DND-41 (cell line): ENCODE results near the gene SLC25A13.

Source experiments
- ATAC-seq: fragments of 200-7000 bp; cut with Tn5 transposase; 3 replicates; pipeline ENCODE4 v1.9.1; 2021; ENCODE audit warnings: low read depth; ENCODE audit not compliant: insufficient read depth
- DNase-seq: peaks from one replicate; pipeline ENCODE4 v3.0.0-alpha.2; 2020
- H2AFZ ChIP-seq: 2 replicates; pipeline ENCODE4 v1.6.0; 2012; ENCODE audit warnings: low read depth, low read length
- H3K27ac ChIP-seq: 2 replicates; pipeline ENCODE4 v1.5.1; 2012; ENCODE audit warnings: low read length, inconsistent platforms
- H3K27me3 ChIP-seq: fragments of 200-600 bp; sonication (generic); 2 replicates; pipeline ENCODE4 v1.6.0; 2012; ENCODE audit warnings: low read length, mild to moderate bottlenecking, inconsistent platforms; ENCODE audit not compliant: insufficient read depth, poor library complexity
- H3K36me3 ChIP-seq: 2 replicates; pipeline ENCODE4 v1.5.1; 2012; ENCODE audit warnings: low read length, inconsistent platforms; ENCODE audit not compliant: insufficient read depth
- H3K4me1 ChIP-seq: 2 replicates; pipeline ENCODE4 v1.5.1; 2012; ENCODE audit warnings: mild to moderate bottlenecking, low read length; ENCODE audit not compliant: insufficient read depth
- H3K4me2 ChIP-seq: 2 replicates; pipeline ENCODE4 v1.6.0; 2012; ENCODE audit warnings: mild to moderate bottlenecking, moderate library complexity, low read length, inconsistent platforms; ENCODE audit not compliant: insufficient read depth
- H3K4me3 ChIP-seq, 2 experiments: fragments of 200-600 bp in 1 of 2; shearing (Covaris generic) in 1 of 2; 2 replicates each; pipeline ENCODE4 v1.5.1; 2012 to 2016; ENCODE audit warnings: inconsistent platforms in 2 of 2, low read length in 2 of 2, mild to moderate bottlenecking in 2 of 2, low read depth in 1 of 2, moderate library complexity in 1 of 2
- H3K79me2 ChIP-seq: 2 replicates; pipeline ENCODE4 v1.6.0; 2012; ENCODE audit warnings: low read length, inconsistent platforms; ENCODE audit not compliant: insufficient read depth
- H3K9ac ChIP-seq: 2 replicates; pipeline ENCODE4 v1.6.0; 2012; ENCODE audit warnings: low read depth, mild to moderate bottlenecking, inconsistent platforms, low read length, moderate library complexity
- H3K9me3 ChIP-seq: 2 replicates; pipeline ENCODE4 v1.5.1; 2012; ENCODE audit warnings: low read length, moderate library complexity, mild to moderate bottlenecking, inconsistent platforms; ENCODE audit not compliant: insufficient read depth, severe bottlenecking
- H4K20me1 ChIP-seq: 2 replicates; pipeline ENCODE4 v1.6.0; 2012; ENCODE audit warnings: low read length; ENCODE audit not compliant: insufficient read depth
- EZH2 ChIP-seq: IDR thresholded peaks from 3 replicates; pipeline ENCODE4 v1.6.1; 2012; ENCODE audit warnings: borderline replicate concordance, low read depth, mild to moderate bottlenecking, moderate library complexity, low read length, inconsistent platforms; ENCODE audit not compliant: severe bottlenecking
- TF ChIP-seq, protein P1 (sequence below): IDR thresholded peaks from 2 replicates; pipeline ENCODE4 v1.5.1; 2012; ENCODE audit warnings: borderline replicate concordance, low read length, moderate library complexity, mild to moderate bottlenecking; ENCODE audit not compliant: poor library complexity, severe bottlenecking; ENCODE audit errors: extremely low read depth

The SLC25A13 gene

DNA sequence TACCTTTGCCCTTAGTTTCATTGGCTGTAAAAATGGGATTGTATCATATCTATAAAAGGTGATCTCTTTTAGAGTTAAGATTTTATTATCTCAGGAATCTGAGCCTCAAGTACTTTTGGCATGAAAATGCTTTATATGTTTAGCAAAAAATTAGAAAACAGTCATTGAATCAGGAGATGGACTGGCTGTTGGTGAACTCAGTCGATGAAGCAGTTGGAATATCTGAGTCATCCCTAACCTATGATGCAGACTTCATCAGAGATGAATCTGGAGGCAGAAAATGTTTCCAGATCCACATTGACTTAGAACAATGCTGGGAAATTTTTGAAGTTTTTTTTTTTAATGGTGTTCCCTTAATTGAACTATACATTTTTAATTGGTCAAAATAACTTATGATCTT, 228.5 kb downstream of the SLC25A13 start:
- H2AFZ ChIP-seq: no peak overlapping the region
- no peak overlapping the region for H3K27ac ChIP-seq
- no peak overlapping the region for H3K4me3 ChIP-seq
- peaks cover 4% of the 10 kb centered on the region for H3K27me3 ChIP-seq
- no peaks in the 10 kb centered on the region for H3K4me1 ChIP-seq
- no peaks in the 10 kb centered on the region for H3K36me3 ChIP-seq
- no peaks in the 10 kb centered on the region for H3K9me3 ChIP-seq
- no peak overlapping the region for H3K4me2 ChIP-seq
- H4K20me1 ChIP-seq: no peaks in the 10 kb centered on the region
- no peak overlapping the region for H3K9ac ChIP-seq
- ATAC-seq: no peak
- H3K79me2 ChIP-seq: no peaks in the 10 kb centered on the region
- TF ChIP-seq, protein P1, sequence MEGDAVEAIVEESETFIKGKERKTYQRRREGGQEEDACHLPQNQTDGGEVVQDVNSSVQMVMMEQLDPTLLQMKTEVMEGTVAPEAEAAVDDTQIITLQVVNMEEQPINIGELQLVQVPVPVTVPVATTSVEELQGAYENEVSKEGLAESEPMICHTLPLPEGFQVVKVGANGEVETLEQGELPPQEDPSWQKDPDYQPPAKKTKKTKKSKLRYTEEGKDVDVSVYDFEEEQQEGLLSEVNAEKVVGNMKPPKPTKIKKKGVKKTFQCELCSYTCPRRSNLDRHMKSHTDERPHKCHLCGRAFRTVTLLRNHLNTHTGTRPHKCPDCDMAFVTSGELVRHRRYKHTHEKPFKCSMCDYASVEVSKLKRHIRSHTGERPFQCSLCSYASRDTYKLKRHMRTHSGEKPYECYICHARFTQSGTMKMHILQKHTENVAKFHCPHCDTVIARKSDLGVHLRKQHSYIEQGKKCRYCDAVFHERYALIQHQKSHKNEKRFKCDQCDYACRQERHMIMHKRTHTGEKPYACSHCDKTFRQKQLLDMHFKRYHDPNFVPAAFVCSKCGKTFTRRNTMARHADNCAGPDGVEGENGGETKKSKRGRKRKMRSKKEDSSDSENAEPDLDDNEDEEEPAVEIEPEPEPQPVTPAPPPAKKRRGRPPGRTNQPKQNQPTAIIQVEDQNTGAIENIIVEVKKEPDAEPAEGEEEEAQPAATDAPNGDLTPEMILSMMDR: no peak
- no peak for TF ChIP-seq EZH2
- no peak for DNase-seq

GRCh38 chr7:96090756-96091155, 231.1 kb downstream of the SLC25A13 start:
- TF ChIP-seq, protein P1: no peak
- no peak for TF ChIP-seq EZH2
- Histone ChIP-seq H3K4me2 (no peak overlapping the region), H3K79me2 (no peaks in the 10 kb centered on the region), H3K36me3 (no peaks in the 10 kb centered on the region), H3K27me3 (peaks cover 4% of the 10 kb centered on the region), H3K27ac (no peak overlapping the region), H3K4me3 (no peak overlapping the region), H4K20me1 (no peaks in the 10 kb centered on the region), H2AFZ (no peak overlapping the region), H3K9me3 (no peaks in the 10 kb centered on the region), H3K4me1 (no peaks in the 10 kb centered on the region), H3K9ac (no peak overlapping the region)
- ATAC-seq: no peak
- DNase-seq: no peak

GRCh38 chr7:96089511-96089910, 232.4 kb downstream of the SLC25A13 start:
- TF ChIP-seq EZH2: no peak
- TF ChIP-seq, protein P1: no peak
- no peaks in the 10 kb centered on the region for H3K79me2 ChIP-seq
- ATAC-seq (no peak), DNase-seq (no peak)
- peaks cover 2% of the 10 kb centered on the region for H3K27me3 ChIP-seq
- no peak overlapping the region for H3K4me3 ChIP-seq
- no peaks in the 10 kb centered on the region for H3K4me1 ChIP-seq
- H3K36me3 ChIP-seq: no peaks in the 10 kb centered on the region
- H3K9ac ChIP-seq: no peak overlapping the region
- no peaks in the 10 kb centered on the region for H3K9me3 ChIP-seq
- H2AFZ ChIP-seq: no peak overlapping the region
- H3K27ac ChIP-seq: no peak overlapping the region
- no peak overlapping the region for H3K4me2 ChIP-seq
- no peaks in the 10 kb centered on the region for H4K20me1 ChIP-seq

DNA sequence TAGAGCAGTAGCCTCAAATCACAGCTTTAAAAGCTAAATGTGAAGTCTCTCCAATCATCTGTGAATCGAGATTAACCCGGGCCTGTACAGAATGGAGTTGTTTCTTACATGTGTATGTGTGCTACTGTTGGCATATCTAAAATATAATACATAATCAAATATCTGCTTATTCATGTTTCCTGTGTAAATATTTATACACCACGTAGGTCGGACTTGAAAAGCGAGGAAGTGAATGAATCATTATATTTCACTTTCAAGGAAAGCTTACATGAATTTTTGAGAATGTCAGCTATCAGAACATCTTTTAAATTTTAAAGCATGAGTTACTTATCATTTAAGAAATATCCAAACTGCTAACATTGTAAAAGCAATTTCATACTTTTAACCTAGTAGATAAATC, 233.3 kb downstream of the SLC25A13 start:
- no peak for DNase-seq
- no peaks in the 10 kb centered on the region for H3K4me1 ChIP-seq
- no peak for TF ChIP-seq EZH2
- TF ChIP-seq, protein P1: no peak
- ATAC-seq: no peak
- no peaks in the 10 kb centered on the region for H3K36me3 ChIP-seq
- no peak overlapping the region for H3K4me2 ChIP-seq
- no peak overlapping the region for H3K9ac ChIP-seq
- no peak overlapping the region for H3K27ac ChIP-seq
- no peak overlapping the region for H2AFZ ChIP-seq
- H3K9me3 ChIP-seq: no peaks in the 10 kb centered on the region
- no peak overlapping the region for H3K4me3 ChIP-seq
- H3K27me3 ChIP-seq: no peaks in the 10 kb centered on the region
- H4K20me1 ChIP-seq: no peaks in the 10 kb centered on the region
- H3K79me2 ChIP-seq: no peaks in the 10 kb centered on the region
